Measurements from ENCODE around the gene WDR70.
"Not testable (repeated sequence)": the region's sequence is repeated elsewhere in the genome, so short reads cannot be mapped to it uniquely, and the experiment has no call there.

Gene WDR70

DNA sequence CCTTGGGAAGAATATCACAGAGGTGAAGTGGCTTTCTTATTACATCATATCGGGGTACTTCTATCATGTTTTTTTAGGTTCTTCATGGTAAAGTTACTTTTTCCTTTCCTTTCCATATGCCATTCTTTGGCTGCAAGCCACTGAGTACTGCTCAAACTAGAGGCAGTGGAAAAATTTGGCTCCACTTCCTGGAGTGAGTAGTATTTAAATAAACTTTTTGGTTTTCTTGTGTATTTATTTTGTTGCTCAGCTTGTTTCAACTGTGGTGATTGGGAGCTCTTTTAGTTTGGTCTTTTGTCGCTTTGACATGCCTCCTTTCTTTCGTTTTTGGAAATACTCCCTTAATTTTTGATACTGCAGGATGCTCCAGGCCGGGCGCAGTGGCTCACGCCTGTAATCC is 69.8 kb downstream of the WDR70 start:
- POLR2A ChIA-PET: no interaction called here
- CTCF ChIA-PET: no interaction called here
- TF ChIP-seq BHLHE40 (IDR thresholded peaks at IDR 0.05; ENCODE audit: borderline replicate concordance): no peak
- no peak for TF ChIP-seq SUZ12 (IDR thresholded peaks at IDR 0.05)
- no peak for TF ChIP-seq HDGF (IDR thresholded peaks at IDR 0.05; ENCODE audit: borderline replicate concordance)
- no peak for TF ChIP-seq CTBP1 (IDR thresholded peaks at IDR 0.05; ENCODE audit: borderline replicate concordance)
- TF ChIP-seq LEF1 (IDR thresholded peaks at IDR 0.05; ENCODE audit: borderline replicate concordance): no peak
- DNase-seq (ENCODE audit: extremely low spot score): no peak

- CTCF ChIA-PET; DNase-seq (ENCODE audit: extremely low spot score); POLR2A ChIA-PET: not testable (repeated sequence)
These were observed 72.9 kb downstream of the WDR70 start for GRCh38 chr5:37451991-37452390.

- DNase-seq (ENCODE audit: extremely low spot score); CTCF ChIA-PET: not testable (repeated sequence)
- POLR2A ChIA-PET: interaction anchor here (0.7 kb wide), 1 partner anchor 74 kb away, joined by 3 read pairs; the partner anchor contains the start of gene WDR70
These were observed 74.1 kb downstream of the WDR70 start for GRCh38 chr5:37453252-37453651.

DNA sequence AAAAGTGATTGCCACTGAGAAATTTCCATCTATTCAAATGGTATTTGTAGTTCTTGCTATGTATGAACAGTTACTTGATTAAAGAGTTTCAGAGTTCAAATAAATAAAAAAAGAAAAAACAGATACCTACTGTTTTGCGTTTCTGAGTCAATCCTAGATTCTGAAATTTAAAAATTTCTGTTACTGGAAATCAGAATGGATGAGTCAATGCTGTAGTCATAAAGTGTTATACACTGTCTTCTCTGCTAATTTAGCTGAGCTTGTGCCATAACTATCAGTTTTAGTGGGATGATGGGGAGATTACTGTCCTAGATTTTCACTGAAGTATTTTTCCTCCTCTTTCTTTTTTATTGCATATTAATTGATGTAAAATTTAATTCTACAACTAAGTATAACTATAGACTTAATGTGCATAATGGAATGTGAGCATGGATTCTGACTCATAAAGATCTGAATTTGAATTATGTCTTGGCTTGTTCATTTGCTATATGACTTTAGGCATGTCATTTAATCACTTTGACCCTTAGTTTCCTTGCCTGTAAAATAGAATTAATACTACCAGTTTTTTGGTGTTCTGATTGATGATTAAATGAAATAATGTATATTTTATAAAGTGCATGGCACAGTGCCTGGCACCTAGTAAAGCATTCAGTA is 75.4 kb downstream of the WDR70 start:
- POLR2A ChIA-PET; DNase-seq (ENCODE audit: extremely low spot score); CTCF ChIA-PET: not testable (repeated sequence)

- DNase-seq (ENCODE audit: extremely low spot score); CTCF ChIA-PET; POLR2A ChIA-PET: not testable (repeated sequence)
These were observed 84.3 kb downstream of the WDR70 start for GRCh38 chr5:37463191-37464051.

DNA sequence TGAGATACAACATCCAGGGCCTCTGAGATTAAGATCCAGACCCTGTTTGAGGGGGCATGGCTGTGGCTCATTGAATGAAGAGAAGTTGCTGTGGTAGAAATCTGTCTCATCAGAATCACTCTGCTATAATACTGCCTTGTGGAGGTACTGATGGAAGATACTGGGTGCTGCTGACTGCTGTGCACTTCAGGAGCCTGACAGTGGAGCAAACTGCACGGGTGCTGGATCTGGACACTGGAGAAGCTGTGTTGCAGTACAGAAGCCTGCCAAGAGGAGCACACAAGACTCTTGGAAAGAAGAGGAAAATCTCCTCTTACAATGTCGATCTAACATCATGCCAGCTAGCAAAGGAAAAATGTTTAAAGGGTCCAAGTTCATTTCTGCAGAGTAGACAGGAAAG is 85.5 kb downstream of the WDR70 start:
- DNase-seq (ENCODE audit: extremely low spot score); CTCF ChIA-PET; POLR2A ChIA-PET: not testable (repeated sequence)

- POLR2A ChIA-PET; CTCF ChIA-PET; DNase-seq (ENCODE audit: extremely low spot score): not testable (repeated sequence)
These were observed 90.3 kb downstream of the WDR70 start for GRCh38 chr5:37469383-37469782.

DNA sequence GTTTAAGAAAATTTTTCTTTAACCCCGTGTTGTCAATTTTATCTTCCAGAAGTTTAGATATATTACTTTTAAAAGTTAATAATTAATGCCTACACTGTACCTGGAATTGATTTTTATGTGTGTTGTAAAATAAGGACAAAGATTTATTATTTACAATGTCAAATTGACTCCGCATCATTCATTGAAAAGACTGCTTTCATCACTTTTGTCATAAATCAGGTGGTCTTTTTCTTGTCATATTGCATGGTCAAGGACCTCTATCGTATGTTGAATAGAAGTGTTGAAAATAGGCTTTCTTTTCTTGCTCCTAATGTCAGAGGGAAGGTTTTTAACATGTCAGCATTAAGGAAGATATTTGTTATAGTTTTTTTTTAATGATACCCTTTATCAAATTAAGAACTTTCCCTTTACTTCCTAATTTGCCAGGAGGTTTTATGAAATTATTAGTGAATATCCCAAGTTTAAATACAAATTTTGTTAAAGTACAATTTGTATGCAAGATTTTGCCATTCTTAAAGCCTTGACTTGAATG is 92.6 kb downstream of the WDR70 start:
- ChIA-PET POLR2A (no interaction called here), CTCF (no interaction called here)
- no peak for DNase-seq (ENCODE audit: extremely low spot score)
- no peak for TF ChIP-seq BHLHE40 (IDR thresholded peaks at IDR 0.05; ENCODE audit: borderline replicate concordance)
- TF ChIP-seq FOXK2 (IDR thresholded peaks at IDR 0.05): no peak
- no peak for TF ChIP-seq CTBP1 (IDR thresholded peaks at IDR 0.05; ENCODE audit: borderline replicate concordance)
- no peak for TF ChIP-seq ELF4 (IDR thresholded peaks at IDR 0.05)
- TF ChIP-seq NFRKB (IDR thresholded peaks at IDR 0.05): no peak
- no peak for TF ChIP-seq FOXA1 (IDR thresholded peaks at IDR 0.05)
- no peak for TF ChIP-seq ZNF384 (IDR thresholded peaks at IDR 0.05)
- no peak for TF ChIP-seq ARNT (IDR thresholded peaks at IDR 0.05)
- TF ChIP-seq HDGF (IDR thresholded peaks at IDR 0.05; ENCODE audit: borderline replicate concordance): no peak
- TF ChIP-seq FOXM1 (IDR thresholded peaks at IDR 0.05; ENCODE audit: borderline replicate concordance): no peak
- TF ChIP-seq LEF1 (IDR thresholded peaks at IDR 0.05; ENCODE audit: borderline replicate concordance): no peak
- TF ChIP-seq SP1 (IDR thresholded peaks at IDR 0.05): no peak
- TF ChIP-seq, protein P1, sequence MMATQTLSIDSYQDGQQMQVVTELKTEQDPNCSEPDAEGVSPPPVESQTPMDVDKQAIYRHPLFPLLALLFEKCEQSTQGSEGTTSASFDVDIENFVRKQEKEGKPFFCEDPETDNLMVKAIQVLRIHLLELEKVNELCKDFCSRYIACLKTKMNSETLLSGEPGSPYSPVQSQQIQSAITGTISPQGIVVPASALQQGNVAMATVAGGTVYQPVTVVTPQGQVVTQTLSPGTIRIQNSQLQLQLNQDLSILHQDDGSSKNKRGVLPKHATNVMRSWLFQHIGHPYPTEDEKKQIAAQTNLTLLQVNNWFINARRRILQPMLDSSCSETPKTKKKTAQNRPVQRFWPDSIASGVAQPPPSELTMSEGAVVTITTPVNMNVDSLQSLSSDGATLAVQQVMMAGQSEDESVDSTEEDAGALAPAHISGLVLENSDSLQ (IDR thresholded peaks at IDR 0.05): no peak
- no peak for TF ChIP-seq TARDBP (IDR thresholded peaks at IDR 0.05)

DNA sequence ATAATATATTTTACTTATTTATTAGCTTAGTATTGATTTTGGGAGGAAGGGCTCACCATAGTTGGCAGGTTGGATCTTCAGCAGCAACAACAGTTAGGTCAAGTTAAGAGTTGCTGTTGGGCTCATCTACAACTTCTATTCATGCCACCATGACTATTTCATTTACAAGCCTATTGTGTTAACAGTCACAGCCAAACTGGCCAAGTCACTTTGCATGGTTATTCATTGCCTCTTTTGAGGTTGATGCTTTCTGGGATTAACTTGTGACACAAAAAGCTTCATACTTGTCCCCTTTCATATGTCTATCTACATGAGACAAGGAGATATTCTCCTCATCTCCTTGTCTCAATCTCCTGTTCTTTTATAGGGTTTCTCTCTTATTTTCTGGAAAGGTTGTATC is 98.3 kb downstream of the WDR70 start:
- POLR2A ChIA-PET: no interaction called here
- CTCF ChIA-PET: no interaction called here
- TF ChIP-seq TARDBP (IDR thresholded peaks at IDR 0.05): no peak
- no peak for TF ChIP-seq LEF1 (IDR thresholded peaks at IDR 0.05; ENCODE audit: borderline replicate concordance)
- no peak for TF ChIP-seq SP1 (IDR thresholded peaks at IDR 0.05)
- no peak for TF ChIP-seq BHLHE40 (IDR thresholded peaks at IDR 0.05; ENCODE audit: borderline replicate concordance)
- TF ChIP-seq NFRKB (IDR thresholded peaks at IDR 0.05): no peak
- no peak for TF ChIP-seq L3MBTL2 (conservative IDR thresholded peaks at IDR 0.05)
- TF ChIP-seq CTBP1 (IDR thresholded peaks at IDR 0.05; ENCODE audit: borderline replicate concordance): no peak
- no peak for TF ChIP-seq ELF4 (IDR thresholded peaks at IDR 0.05)
- TF ChIP-seq, protein P1 (IDR thresholded peaks at IDR 0.05): no peak
- no peak for TF ChIP-seq ARNT (IDR thresholded peaks at IDR 0.05)
- no peak for TF ChIP-seq FOXK2 (IDR thresholded peaks at IDR 0.05)
- no peak for TF ChIP-seq FOXM1 (IDR thresholded peaks at IDR 0.05; ENCODE audit: borderline replicate concordance)
- no peak for TF ChIP-seq FOXA1 (IDR thresholded peaks at IDR 0.05)
- no peak for TF ChIP-seq SUZ12 (IDR thresholded peaks at IDR 0.05)
- no peak for TF ChIP-seq ZNF384 (IDR thresholded peaks at IDR 0.05)
- TF ChIP-seq HDGF (IDR thresholded peaks at IDR 0.05; ENCODE audit: borderline replicate concordance): no peak
- DNase-seq (ENCODE audit: extremely low spot score): no peak

All from HEK293T (cell line).